KMS-11 (cell line): ENCODE measurements around the gene TTC16.

Experiments
- H2AFZ ChIP-seq: fragments of 200-600 bp; sonication (generic); 2 replicates; pipeline ENCODE4 v1.6.1; 2016; ENCODE audit warnings: antibody characterized with exemption, mixed run types, low read depth
- H3K27ac ChIP-seq: fragments of 200-600 bp; sonication (generic); 2 replicates; pipeline ENCODE4 v1.6.1; 2016; ENCODE audit warnings: mild to moderate bottlenecking, mixed run types
- H3K27me3 ChIP-seq: fragments of 200-600 bp; sonication (generic); 2 replicates; pipeline ENCODE4 v1.6.1; 2017; ENCODE audit warnings: mild to moderate bottlenecking, low read depth, mixed run types, moderate library complexity; ENCODE audit not compliant: insufficient read depth
- H3K36me3 ChIP-seq: fragments of 200-600 bp; sonication (generic); 2 replicates; pipeline ENCODE4 v1.6.1; 2017; ENCODE audit warnings: mild to moderate bottlenecking, mixed run types; ENCODE audit not compliant: insufficient read depth
- H3K4me1 ChIP-seq: fragments of 200-600 bp; sonication (generic); 2 replicates; pipeline ENCODE4 v1.6.1; 2016; ENCODE audit warnings: mild to moderate bottlenecking, low read depth, mixed run types; ENCODE audit not compliant: poor library complexity, severe bottlenecking
- H3K4me2 ChIP-seq: fragments of 200-600 bp; sonication (generic); 2 replicates; pipeline ENCODE4 v1.7.0; 2016; ENCODE audit warnings: mild to moderate bottlenecking, mixed run types
- H3K4me3 ChIP-seq: fragments of 200-600 bp; sonication (generic); IDR thresholded peaks from 2 replicates; pipeline ENCODE4 v1.6.1; 2017; ENCODE audit warnings: low read depth, low read length, mixed read lengths; ENCODE audit not compliant: insufficient read depth
- H3K79me2 ChIP-seq: fragments of 200-600 bp; sonication (generic); 2 replicates; pipeline ENCODE4 v1.6.1; 2016; ENCODE audit warnings: low read depth, mixed run types; ENCODE audit not compliant: insufficient read depth
- H3K9ac ChIP-seq: fragments of 200-600 bp; sonication (generic); 2 replicates; pipeline ENCODE4 v1.6.1; 2016; ENCODE audit warnings: mild to moderate bottlenecking, mixed run types
- H4K20me1 ChIP-seq: fragments of 200-600 bp; sonication (generic); 2 replicates; pipeline ENCODE4 v1.6.1; 2016; ENCODE audit warnings: mild to moderate bottlenecking, mixed run types; ENCODE audit not compliant: insufficient read depth
- CTCF ChIP-seq: fragments of 200-600 bp; sonication (generic); conservative IDR thresholded peaks from 2 replicates; pipeline ENCODE4 v1.6.1; 2017; ENCODE audit warnings: low read depth, mild to moderate bottlenecking, antibody characterized with exemption, low read length, moderate library complexity, mixed read lengths

TTC16 gene

GRCh38 chr9:127715470-127716337 lies at the start of gene TTC16, which contains the start of gene PTRH1:
Gene TTC16 (plus strand): TSS chr9:127716079. CDS start chr9:127716146, 67 bp downstream.
Gene PTRH1 (minus strand): TSS chr9:127715663. CDS start chr9:127715639, 24 bp downstream.
- no peaks in the 10 kb centered on the region for H4K20me1 ChIP-seq
- H3K36me3 ChIP-seq, result no peaks in the 10 kb centered on the region
- peak within 1 kb of the TSS; percentile 62 for H3K27ac ChIP-seq
- H3K79me2 ChIP-seq, result no peaks in the 10 kb centered on the region
- no peak within 1 kb of the TSS for H3K4me3 ChIP-seq
- TF ChIP-seq CTCF, result no peak
- H3K9ac ChIP-seq, result peak within 1 kb of the TSS; percentile 80
- peak within 1 kb of the TSS; percentile 94 for H2AFZ ChIP-seq
- H3K4me2 ChIP-seq, result peak within 1 kb of the TSS; percentile 88
- H3K4me1 ChIP-seq, result peaks cover 14% of the 10 kb centered on the region
- no peaks in the 10 kb centered on the region for H3K27me3 ChIP-seq

- Histone ChIP-seq H3K36me3 (no peaks in the 10 kb centered on the region), H3K27ac (no peak overlapping the region; the same call in 1 of the 2 replicates), H3K79me2 (no peaks in the 10 kb centered on the region), H2AFZ (no peak overlapping the region), H3K9ac (no peak overlapping the region), H4K20me1 (no peaks in the 10 kb centered on the region), H3K4me3 (no peak overlapping the region), H3K4me2 (peak overlapping the region; percentile 18; the same call in 1 of the 2 replicates), H3K27me3 (no peaks in the 10 kb centered on the region), H3K4me1 (peaks cover 14% of the 10 kb centered on the region)
- TF ChIP-seq CTCF, result no peak
Measured at GRCh38 chr9:127667127-127667844, 48.6 kb upstream of the TTC16 start.

GRCh38 chr9:127667906-127668305 lies 48.0 kb upstream of the TTC16 start:
- no peaks in the 10 kb centered on the region for H3K27me3 ChIP-seq
- no peak overlapping the region for H3K27ac ChIP-seq
- H3K4me3 ChIP-seq, result no peak overlapping the region
- H3K36me3 ChIP-seq, result no peaks in the 10 kb centered on the region
- H3K79me2 ChIP-seq, result no peaks in the 10 kb centered on the region
- peaks cover 14% of the 10 kb centered on the region for H3K4me1 ChIP-seq
- TF ChIP-seq CTCF, result no peak
- H3K4me2 ChIP-seq, result no peak overlapping the region
- H2AFZ ChIP-seq, result no peak overlapping the region
- H3K9ac ChIP-seq, result no peak overlapping the region
- H4K20me1 ChIP-seq, result no peaks in the 10 kb centered on the region

GRCh38 chr9:127673234-127673633 lies 42.6 kb upstream of the TTC16 start:
- Histone ChIP-seq H3K9ac (no peak overlapping the region), H3K27me3 (no peaks in the 10 kb centered on the region), H3K4me3 (no peak overlapping the region), H3K36me3 (no peaks in the 10 kb centered on the region), H4K20me1 (no peaks in the 10 kb centered on the region), H3K4me1 (no peaks in the 10 kb centered on the region), H3K79me2 (no peaks in the 10 kb centered on the region), H3K27ac (no peak overlapping the region), H3K4me2 (no peak overlapping the region), H2AFZ (no peak overlapping the region)
- TF ChIP-seq CTCF, result no peak
